KMS-11 (cell line): Measurements from ENCODE around the gene NOP56.

Experiments used
- H2AFZ ChIP-seq: fragments of 200-600 bp; sonication (generic); 2 replicates; pipeline ENCODE4 v1.6.1; 2016; ENCODE audit warnings: antibody characterized with exemption, mixed run types, low read depth
- H3K27ac ChIP-seq: fragments of 200-600 bp; sonication (generic); 2 replicates; pipeline ENCODE4 v1.6.1; 2016; ENCODE audit warnings: mild to moderate bottlenecking, mixed run types
- H3K27me3 ChIP-seq: fragments of 200-600 bp; sonication (generic); 2 replicates; pipeline ENCODE4 v1.6.1; 2017; ENCODE audit warnings: mild to moderate bottlenecking, low read depth, mixed run types, moderate library complexity; ENCODE audit not compliant: insufficient read depth
- H3K36me3 ChIP-seq: fragments of 200-600 bp; sonication (generic); 2 replicates; pipeline ENCODE4 v1.6.1; 2017; ENCODE audit warnings: mild to moderate bottlenecking, mixed run types; ENCODE audit not compliant: insufficient read depth
- H3K4me1 ChIP-seq: fragments of 200-600 bp; sonication (generic); 2 replicates; pipeline ENCODE4 v1.6.1; 2016; ENCODE audit warnings: mild to moderate bottlenecking, low read depth, mixed run types; ENCODE audit not compliant: poor library complexity, severe bottlenecking
- H3K4me2 ChIP-seq: fragments of 200-600 bp; sonication (generic); 2 replicates; pipeline ENCODE4 v1.7.0; 2016; ENCODE audit warnings: mild to moderate bottlenecking, mixed run types
- H3K4me3 ChIP-seq: fragments of 200-600 bp; sonication (generic); IDR thresholded peaks from 2 replicates; pipeline ENCODE4 v1.6.1; 2017; ENCODE audit warnings: low read depth, low read length, mixed read lengths; ENCODE audit not compliant: insufficient read depth
- H3K79me2 ChIP-seq: fragments of 200-600 bp; sonication (generic); 2 replicates; pipeline ENCODE4 v1.6.1; 2016; ENCODE audit warnings: low read depth, mixed run types; ENCODE audit not compliant: insufficient read depth
- H3K9ac ChIP-seq: fragments of 200-600 bp; sonication (generic); 2 replicates; pipeline ENCODE4 v1.6.1; 2016; ENCODE audit warnings: mild to moderate bottlenecking, mixed run types
- H4K20me1 ChIP-seq: fragments of 200-600 bp; sonication (generic); 2 replicates; pipeline ENCODE4 v1.6.1; 2016; ENCODE audit warnings: mild to moderate bottlenecking, mixed run types; ENCODE audit not compliant: insufficient read depth
- TF ChIP-seq, protein P1 (sequence below): fragments of 200-600 bp; sonication (generic); conservative IDR thresholded peaks from 2 replicates; pipeline ENCODE4 v1.6.1; 2017; ENCODE audit warnings: low read depth, mild to moderate bottlenecking, antibody characterized with exemption, low read length, moderate library complexity, mixed read lengths

The NOP56 gene

DNA sequence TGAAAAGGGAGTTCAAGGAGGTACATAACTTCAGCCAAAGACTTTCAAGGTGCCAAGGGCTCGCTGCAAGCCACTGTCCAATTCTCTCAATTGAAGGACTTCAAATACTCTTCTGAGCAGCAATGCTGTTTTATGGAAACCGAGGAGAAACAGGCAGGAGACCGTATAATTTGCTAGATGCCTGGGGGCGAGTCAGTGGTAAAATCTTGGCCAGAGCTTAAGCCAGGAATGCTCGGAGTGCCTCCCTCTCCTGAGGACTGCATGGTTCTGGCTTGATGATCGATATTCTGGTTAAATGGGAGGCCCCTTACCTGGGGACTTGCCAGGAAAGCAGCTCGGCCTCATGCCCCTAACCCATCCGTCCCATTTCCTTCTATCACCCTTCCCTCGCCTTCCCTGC lies 35.8 kb upstream of the NOP56 start:
- H3K4me2 ChIP-seq, result no peak overlapping the region

DNA sequence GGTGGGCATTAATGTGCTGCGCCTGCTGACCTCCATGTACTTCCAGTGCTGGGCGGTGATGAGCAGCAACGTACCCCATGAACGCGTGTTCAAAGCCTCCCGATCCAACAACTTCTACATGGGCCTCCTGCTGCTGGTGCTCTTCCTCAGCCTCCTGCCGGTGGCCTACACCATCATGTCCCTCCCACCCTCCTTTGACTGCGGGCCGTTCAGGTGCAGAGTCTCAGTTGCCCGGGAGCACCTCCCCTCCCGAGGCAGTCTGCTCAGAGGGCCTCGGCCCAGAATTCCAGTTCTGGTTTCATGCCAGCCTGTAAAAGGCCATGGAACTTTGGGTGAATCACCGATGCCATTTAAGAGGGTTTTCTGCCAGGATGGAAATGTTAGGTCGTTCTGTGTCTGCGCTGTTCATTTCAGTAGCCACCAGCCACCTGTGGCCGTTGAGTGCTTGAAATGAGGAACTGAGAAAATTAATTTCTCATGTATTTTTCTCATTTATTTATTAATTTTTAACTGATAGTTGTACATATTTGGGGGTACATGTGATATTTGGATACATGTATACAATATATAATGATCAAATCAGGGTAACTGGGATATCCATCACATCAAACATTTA lies 35.2 kb upstream of the NOP56 start:
- H3K9ac ChIP-seq, result no peak overlapping the region
- no peak overlapping the region for H3K4me3 ChIP-seq
- no peaks in the 10 kb centered on the region for H4K20me1 ChIP-seq
- H3K4me2 ChIP-seq, result no peak overlapping the region
- no peaks in the 10 kb centered on the region for H3K79me2 ChIP-seq
- TF ChIP-seq, protein P1, sequence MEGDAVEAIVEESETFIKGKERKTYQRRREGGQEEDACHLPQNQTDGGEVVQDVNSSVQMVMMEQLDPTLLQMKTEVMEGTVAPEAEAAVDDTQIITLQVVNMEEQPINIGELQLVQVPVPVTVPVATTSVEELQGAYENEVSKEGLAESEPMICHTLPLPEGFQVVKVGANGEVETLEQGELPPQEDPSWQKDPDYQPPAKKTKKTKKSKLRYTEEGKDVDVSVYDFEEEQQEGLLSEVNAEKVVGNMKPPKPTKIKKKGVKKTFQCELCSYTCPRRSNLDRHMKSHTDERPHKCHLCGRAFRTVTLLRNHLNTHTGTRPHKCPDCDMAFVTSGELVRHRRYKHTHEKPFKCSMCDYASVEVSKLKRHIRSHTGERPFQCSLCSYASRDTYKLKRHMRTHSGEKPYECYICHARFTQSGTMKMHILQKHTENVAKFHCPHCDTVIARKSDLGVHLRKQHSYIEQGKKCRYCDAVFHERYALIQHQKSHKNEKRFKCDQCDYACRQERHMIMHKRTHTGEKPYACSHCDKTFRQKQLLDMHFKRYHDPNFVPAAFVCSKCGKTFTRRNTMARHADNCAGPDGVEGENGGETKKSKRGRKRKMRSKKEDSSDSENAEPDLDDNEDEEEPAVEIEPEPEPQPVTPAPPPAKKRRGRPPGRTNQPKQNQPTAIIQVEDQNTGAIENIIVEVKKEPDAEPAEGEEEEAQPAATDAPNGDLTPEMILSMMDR, result no peak
- no peak overlapping the region for H3K27ac ChIP-seq
- no peak overlapping the region for H2AFZ ChIP-seq
- H3K4me1 ChIP-seq, result no peaks in the 10 kb centered on the region
- no peaks in the 10 kb centered on the region for H3K36me3 ChIP-seq
- H3K27me3 ChIP-seq, result no peaks in the 10 kb centered on the region

More for the DNA sequence above, 35.8 kb upstream of the NOP56 start:
- Histone ChIP-seq H3K4me1 (no peaks in the 10 kb centered on the region), H3K27me3 (no peaks in the 10 kb centered on the region), H3K27ac (no peak overlapping the region), H3K9ac (no peak overlapping the region), H2AFZ (no peak overlapping the region), H3K4me3 (no peak overlapping the region), H3K36me3 (no peaks in the 10 kb centered on the region), H3K79me2 (no peaks in the 10 kb centered on the region), H4K20me1 (no peaks in the 10 kb centered on the region)
- TF ChIP-seq, protein P1, result no peak

DNA sequence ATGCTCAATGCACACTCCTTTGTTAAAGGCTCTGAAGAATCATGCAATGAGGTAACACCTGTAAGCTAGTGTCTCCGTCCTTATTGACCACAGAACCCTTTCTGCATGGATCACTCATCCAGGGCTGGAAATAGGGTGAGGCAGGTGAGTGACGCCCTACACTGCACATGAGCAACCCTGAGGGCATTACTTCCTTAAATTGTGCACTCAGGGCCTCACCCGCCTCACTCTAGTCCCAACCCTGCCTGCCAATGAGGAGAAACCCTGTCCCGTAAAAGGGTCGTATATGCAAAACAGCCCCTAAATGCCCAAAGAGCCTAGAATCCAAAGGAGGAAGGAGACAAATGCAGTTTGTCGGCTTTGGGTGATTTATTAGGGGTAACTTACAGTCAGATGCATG lies 33.6 kb upstream of the NOP56 start:
- Histone ChIP-seq H2AFZ (no peak overlapping the region), H4K20me1 (no peaks in the 10 kb centered on the region), H3K4me2 (no peak overlapping the region), H3K79me2 (no peaks in the 10 kb centered on the region), H3K4me1 (no peaks in the 10 kb centered on the region), H3K36me3 (no peaks in the 10 kb centered on the region), H3K27me3 (no peaks in the 10 kb centered on the region), H3K4me3 (no peak overlapping the region), H3K9ac (no peak overlapping the region), H3K27ac (no peak overlapping the region)
- TF ChIP-seq, protein P1, result no peak

DNA sequence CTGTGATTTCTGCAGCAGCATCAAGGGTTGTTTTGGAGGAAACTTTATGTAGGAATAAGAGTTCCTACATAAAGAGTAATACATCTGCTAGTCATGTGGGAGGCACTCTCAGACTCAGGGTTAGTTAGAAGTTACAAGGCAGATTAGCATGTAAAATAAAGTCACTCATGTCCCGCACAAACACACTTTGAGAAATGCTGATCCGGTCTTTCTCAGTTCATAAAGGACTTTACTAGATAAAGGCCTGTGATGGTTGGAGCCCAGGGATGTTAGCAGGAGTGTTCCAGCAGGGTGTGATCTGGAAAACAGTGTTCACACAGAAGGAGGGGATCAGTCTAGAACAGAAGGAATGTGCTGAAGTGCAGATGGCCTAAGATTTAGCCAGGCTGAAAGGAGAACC lies 33.1 kb upstream of the NOP56 start:
- no peak overlapping the region for H3K9ac ChIP-seq
- H3K4me2 ChIP-seq, result no peak overlapping the region
- no peak overlapping the region for H3K4me3 ChIP-seq
- H3K27me3 ChIP-seq, result no peaks in the 10 kb centered on the region
- TF ChIP-seq, protein P1, result no peak
- no peaks in the 10 kb centered on the region for H3K79me2 ChIP-seq
- no peak overlapping the region for H2AFZ ChIP-seq
- H4K20me1 ChIP-seq, result no peaks in the 10 kb centered on the region
- H3K36me3 ChIP-seq, result no peaks in the 10 kb centered on the region
- H3K27ac ChIP-seq, result no peak overlapping the region
- H3K4me1 ChIP-seq, result no peaks in the 10 kb centered on the region
